KG1 (cell line): Measurements from ENCODE around the gene ADARB2.

Experiments used
- DNase-seq: peaks from one replicate; lab custom pipeline; 2025; lab: John Stamatoyannopoulos, UW

The ADARB2 gene

GRCh38 chr10:1735562-1735961 is 1.8 kb downstream of the ADARB2 start:
- no peak for DNase-seq

GRCh38 chr10:1734288-1734687 is 3.0 kb downstream of the ADARB2 start:
- no peak for DNase-seq

- no peak for DNase-seq
Observed at GRCh38 chr10:1733720-1734119, 3.6 kb downstream of the ADARB2 start.

- no peak for DNase-seq
Observed at GRCh38 chr10:1732564-1732996, 4.7 kb downstream of the ADARB2 start.

DNA sequence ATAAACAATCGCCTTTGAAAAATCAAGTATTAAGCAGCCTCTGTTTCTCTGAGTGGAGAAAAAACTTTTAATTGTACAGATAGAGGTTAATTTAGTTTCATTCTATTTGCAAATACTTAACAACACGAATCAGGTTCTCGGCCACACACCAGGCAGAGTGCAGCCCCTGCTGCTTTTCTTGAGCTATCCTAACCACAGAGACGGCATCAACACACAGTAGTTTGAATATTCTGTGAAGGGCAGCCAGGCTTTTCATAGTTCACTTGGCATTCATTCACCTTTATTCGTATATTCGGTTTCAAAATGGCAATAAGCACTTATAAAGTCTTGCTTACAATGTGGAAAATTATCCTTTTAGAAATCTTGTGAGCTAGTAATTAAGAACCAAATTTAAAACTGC is 5.7 kb downstream of the ADARB2 start:
- DNase-seq, result no peak

DNA sequence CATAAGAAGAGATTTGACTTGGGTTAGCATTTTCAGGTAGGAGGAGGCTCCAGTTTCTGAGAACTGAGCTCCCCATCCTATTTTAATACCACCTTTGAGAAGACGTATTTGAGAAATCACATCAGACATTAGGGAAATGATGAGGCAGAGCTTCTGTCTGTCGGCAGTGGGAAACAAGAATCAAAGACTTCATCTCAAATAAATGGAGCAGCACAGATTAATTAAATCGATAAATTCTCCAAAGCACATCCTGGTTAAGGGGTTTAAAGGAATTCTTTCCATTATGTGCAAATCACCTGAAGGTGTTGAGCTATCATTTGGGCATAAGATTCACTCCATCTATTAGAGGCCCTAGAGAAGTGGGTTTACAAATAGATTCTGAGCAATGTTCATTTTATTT is 7.6 kb downstream of the ADARB2 start:
- DNase-seq, result no peak

- DNase-seq, result no peak
Observed at GRCh38 chr10:1726861-1727260, 10.5 kb downstream of the ADARB2 start.

DNA sequence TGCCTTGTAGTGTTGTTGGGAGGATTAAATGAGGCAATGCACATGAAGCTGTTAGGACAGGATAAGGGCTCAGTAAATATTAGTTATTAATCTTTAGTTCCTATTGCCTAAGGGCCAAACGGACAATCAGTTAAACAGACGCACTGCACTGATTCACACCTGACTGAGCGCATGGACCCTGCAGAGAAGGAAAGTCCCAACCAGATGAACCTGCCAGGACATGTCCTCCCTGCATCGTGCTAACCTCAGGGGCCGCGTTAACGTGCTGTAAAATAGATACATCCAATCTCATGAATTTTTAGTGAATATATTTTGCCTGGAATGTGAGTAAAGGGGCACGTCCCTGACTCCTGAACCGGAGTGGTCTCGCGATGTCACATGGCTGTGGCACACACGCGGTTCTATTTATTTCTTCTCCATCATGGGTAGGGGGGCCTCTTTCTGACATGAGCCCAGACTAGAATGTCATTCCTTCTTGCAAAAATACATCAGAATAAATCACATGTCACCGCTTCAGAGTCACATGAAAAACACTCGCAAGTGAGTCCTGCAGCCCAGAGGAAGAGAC is 12.3 kb downstream of the ADARB2 start:
- no peak for DNase-seq

- no peak for DNase-seq
Observed at GRCh38 chr10:1716839-1717238, 20.5 kb downstream of the ADARB2 start.

GRCh38 chr10:1715821-1716220 is 21.5 kb downstream of the ADARB2 start:
- no peak for DNase-seq

DNA sequence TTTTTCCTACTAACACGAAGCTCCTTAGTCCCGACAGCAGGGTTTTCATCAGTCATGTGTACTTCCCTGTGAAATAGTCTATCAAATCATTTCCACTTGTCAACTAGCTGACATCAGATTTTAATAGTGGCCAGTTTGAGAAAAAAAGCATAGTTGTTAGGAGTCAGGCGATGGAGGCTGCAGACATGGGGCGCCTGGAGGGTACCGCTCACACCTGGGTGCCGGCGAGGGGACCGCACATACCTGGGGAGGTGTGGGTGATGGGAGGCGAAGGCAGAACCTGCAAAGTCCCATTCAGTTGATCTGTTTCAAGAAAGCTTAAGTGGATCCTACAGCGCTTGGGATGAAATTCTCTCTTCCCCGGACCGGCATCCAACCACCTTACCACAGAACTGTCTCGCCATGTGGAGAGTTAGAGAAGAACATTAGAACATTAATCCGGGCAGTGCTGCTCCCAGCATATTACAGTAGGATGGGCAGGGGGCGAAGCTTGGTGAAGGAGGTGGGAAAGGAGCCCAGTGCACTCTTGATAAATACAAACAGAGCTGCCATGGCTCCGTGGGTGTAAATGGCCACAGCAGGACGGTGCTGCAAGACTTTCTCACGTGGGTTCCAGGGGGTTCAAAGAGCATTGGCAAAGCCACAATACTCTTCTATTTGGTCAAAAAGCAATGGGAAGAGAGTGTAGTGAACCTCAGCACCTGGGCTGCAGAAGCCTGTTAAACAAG is 24.2 kb downstream of the ADARB2 start:
- DNase-seq, result no peak

DNA sequence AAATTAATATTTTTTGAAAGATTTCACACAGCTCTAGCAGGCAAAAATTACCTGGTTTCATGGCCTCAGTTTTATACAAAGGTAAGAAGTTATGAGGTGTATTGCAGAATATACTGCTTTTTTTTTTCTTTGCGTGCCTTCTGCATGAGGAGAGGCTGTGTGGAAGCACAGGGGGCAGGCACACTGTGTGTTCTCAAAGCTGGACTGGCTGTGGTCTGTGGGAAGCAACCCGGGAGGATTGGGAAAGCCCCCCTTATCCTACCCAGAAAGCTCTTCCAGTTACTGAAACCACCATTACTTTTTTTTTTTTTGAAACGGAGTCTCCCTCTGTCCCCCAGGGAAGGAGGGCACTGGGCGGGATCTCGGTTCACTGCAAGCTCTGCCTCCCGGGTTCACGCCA is 25.0 kb downstream of the ADARB2 start:
- DNase-seq, result no peak

GRCh38 chr10:1709161-1709560 is 28.2 kb downstream of the ADARB2 start:
- no peak for DNase-seq

- no peak for DNase-seq
Observed at GRCh38 chr10:1708746-1709145, 28.6 kb downstream of the ADARB2 start.

- DNase-seq, result no peak
Observed at GRCh38 chr10:1706711-1707110, 30.6 kb downstream of the ADARB2 start.

GRCh38 chr10:1706256-1706655 is 31.1 kb downstream of the ADARB2 start:
- DNase-seq, result no peak

- DNase-seq, result no peak
Observed at GRCh38 chr10:1698185-1698584, 39.1 kb downstream of the ADARB2 start.

- no peak for DNase-seq
Observed at GRCh38 chr10:1696106-1696505, 41.2 kb downstream of the ADARB2 start.

- no peak for DNase-seq
Observed at GRCh38 chr10:1690086-1690485, 47.2 kb downstream of the ADARB2 start.

- DNase-seq, result no peak
Observed at GRCh38 chr10:1688531-1688930, 48.8 kb downstream of the ADARB2 start.

DNA sequence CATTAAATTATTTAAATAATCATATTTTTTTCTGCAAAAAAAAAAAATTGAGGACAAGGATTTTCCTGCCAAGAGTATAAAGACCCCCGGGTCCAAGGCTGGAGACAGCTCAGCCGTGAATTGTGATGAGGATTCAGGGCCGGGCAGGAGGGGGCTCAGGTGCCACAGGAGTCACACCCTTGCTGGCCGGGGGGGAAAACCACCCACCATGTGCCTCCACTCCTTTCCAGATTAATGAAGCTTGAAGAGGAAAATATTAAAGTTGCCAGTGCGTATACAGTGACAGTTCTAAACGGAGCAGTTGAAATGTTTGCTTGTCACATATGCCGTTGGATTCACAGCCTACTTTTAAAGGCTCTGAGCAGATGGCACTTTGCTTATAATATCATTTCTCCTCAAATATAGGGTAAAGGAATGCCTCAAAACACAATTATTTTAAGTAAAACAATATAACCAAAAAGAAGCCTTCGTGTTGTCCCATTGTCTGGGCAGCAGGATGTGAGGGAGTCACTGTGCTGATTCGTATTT is 49.6 kb downstream of the ADARB2 start:
- no peak for DNase-seq

DNA sequence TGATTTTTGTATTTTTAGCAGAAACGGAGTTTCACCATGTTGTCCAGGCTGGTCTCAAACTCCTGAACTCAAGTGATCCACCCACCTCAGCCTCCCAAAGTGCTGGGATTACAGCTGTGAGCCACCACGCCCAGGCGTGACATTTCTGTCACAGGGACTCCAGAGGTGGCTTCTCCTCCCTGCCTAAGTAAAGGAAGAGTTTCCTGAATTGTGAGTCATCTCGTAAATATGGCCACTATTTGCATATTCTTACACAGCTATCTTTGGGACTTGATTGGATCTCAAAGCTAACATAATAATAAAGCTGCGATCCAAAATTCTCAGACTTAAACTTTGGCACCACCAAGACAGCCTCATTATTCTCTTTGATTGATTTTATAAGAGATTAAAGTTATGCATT is 50.1 kb downstream of the ADARB2 start:
- no peak for DNase-seq

- no peak for DNase-seq
Observed at GRCh38 chr10:1686491-1686749, 50.9 kb downstream of the ADARB2 start.
